ENCODE data around the gene SELENOK. TPM values are rescaled to one million over a fixed set of nuclear protein-coding genes. Genes with fewer than 3 reads are reported as not detected.

The SELENOK gene
- total RNA-seq, 2 donors from 2014 or later, result 46.0 to 52.9 TPM

DNA sequence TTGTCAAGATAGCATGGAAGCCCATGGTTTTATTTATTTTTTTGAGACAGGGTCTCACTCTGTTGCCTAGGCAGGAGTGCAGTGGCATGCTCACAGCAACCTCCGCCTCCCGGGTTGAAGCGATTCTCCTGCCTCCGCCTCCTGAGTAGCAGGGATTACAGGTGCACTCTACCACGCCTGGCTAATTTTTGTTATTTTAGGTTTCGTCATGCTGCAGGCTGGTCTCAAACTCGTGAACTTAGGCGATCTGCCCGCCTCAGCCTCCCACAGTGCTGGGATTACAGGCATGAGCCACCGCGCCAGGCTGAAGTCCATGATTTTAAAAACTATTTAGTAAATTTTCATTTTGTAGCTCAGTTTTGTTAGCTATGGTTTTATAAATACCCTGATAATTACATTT, 7.0 kb downstream of the SELENOK start:
- intact Hi-C loops (cut with DNase I), result no loop called here
- DNase-seq, result no peak
- Histone ChIP-seq H3K36me3 (peaks cover 4% of the 10 kb centered on the region), H3K4me3 (no peak overlapping the region), H3K4me1 (no peaks in the 10 kb centered on the region), H3K9ac (ENCODE audit: low read depth in 2 of 2, low read length in 2 of 2) (no peak overlapping the region), H3K27me3 (no peaks in the 10 kb centered on the region), H3K9me3 (no peaks in the 10 kb centered on the region), H3K27ac (no peak overlapping the region)
- TF ChIP-seq, protein P1, sequence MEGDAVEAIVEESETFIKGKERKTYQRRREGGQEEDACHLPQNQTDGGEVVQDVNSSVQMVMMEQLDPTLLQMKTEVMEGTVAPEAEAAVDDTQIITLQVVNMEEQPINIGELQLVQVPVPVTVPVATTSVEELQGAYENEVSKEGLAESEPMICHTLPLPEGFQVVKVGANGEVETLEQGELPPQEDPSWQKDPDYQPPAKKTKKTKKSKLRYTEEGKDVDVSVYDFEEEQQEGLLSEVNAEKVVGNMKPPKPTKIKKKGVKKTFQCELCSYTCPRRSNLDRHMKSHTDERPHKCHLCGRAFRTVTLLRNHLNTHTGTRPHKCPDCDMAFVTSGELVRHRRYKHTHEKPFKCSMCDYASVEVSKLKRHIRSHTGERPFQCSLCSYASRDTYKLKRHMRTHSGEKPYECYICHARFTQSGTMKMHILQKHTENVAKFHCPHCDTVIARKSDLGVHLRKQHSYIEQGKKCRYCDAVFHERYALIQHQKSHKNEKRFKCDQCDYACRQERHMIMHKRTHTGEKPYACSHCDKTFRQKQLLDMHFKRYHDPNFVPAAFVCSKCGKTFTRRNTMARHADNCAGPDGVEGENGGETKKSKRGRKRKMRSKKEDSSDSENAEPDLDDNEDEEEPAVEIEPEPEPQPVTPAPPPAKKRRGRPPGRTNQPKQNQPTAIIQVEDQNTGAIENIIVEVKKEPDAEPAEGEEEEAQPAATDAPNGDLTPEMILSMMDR (IDR thresholded peaks at IDR 0.05), result no peak

DNA sequence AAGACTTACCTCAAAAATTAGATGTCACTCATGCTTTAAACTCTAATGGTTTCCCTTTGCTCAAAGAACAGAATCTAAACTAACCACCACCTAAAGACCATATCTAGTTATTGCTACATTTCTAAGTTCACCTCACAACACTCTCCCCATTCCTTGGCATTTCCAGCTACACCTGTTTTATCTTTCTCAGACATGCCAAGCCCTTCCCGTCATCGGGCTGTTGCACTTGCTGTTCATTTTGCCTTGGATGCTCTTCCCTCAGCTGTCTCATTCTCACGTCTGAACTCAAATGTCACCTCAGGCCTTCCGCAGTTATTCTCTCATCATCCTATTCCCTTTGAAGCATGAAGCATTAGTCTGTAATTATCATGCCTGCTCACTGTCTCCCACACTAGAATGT, 8.7 kb downstream of the SELENOK start:
- H3K36me3 ChIP-seq, result peaks cover 4% of the 10 kb centered on the region
- intact Hi-C loops (cut with DNase I), result no loop called here

GRCh38 chr3:53881691-53882593, 9.7 kb downstream of the SELENOK start, which contains the start of gene ACTR8:
Gene ACTR8 (minus strand): TSS chr3:53882152. CDS start chr3:53882101, 51 bp downstream.
- Histone ChIP-seq H3K9ac (ENCODE audit: low read depth in 2 of 2, low read length in 2 of 2) (peak within 1 kb of the TSS; percentile 78 to 91), H3K4me3 (peak within 1 kb of the TSS; percentile 71), H3K27ac (peak within 1 kb of the TSS; percentile 84), H3K4me1 (no peaks in the 10 kb centered on the region), H3K9me3 (no peaks in the 10 kb centered on the region), H3K27me3 (no peaks in the 10 kb centered on the region), H3K36me3 (peaks cover 4% of the 10 kb centered on the region)
- TF ChIP-seq, protein P1 (IDR thresholded peaks at IDR 0.05), result no peak
- intact Hi-C loops (cut with DNase I), result no loop called here
- peak; percentile 89 for DNase-seq

More for the DNA sequence above, 8.7 kb downstream of the SELENOK start:
- Histone ChIP-seq H3K4me3 (no peak overlapping the region), H3K27ac (no peak overlapping the region), H3K27me3 (no peaks in the 10 kb centered on the region), H3K9ac (ENCODE audit: low read depth in 2 of 2, low read length in 2 of 2) (no peak overlapping the region), H3K4me1 (no peaks in the 10 kb centered on the region), H3K9me3 (no peaks in the 10 kb centered on the region)
- DNase-seq, result no peak
- TF ChIP-seq, protein P1 (IDR thresholded peaks at IDR 0.05), result no peak

- no peak for DNase-seq
- intact Hi-C loops (cut with DNase I), result no loop called here
- peak overlapping the region; percentile 78 to 91 for H3K9ac ChIP-seq (ENCODE audit: low read depth in 2 of 2, low read length in 2 of 2)
- no peak overlapping the region for H3K27ac ChIP-seq
- no peaks in the 10 kb centered on the region for H3K4me1 ChIP-seq
- H3K9me3 ChIP-seq, result no peaks in the 10 kb centered on the region
- H3K36me3 ChIP-seq, result peaks cover 6% of the 10 kb centered on the region
- H3K27me3 ChIP-seq, result no peaks in the 10 kb centered on the region
- TF ChIP-seq, protein P1 (IDR thresholded peaks at IDR 0.05), result no peak
- H3K4me3 ChIP-seq, result peak overlapping the region; percentile 71
Measured at GRCh38 chr3:53880396-53881345, 11.0 kb downstream of the SELENOK start.

All from colonic mucosa (tissue), 4 donors.